ENCODE measurements around the gene RBBP8. TPM values are rescaled to one million over a fixed set of nuclear protein-coding genes. Genes with fewer than 3 reads are reported as not detected.

Gene RBBP8
- total and polyA plus RNA-seq, 4 donors = 24.9 to 64.3 (median 32.3) TPM

- DNase-seq (no peak), ATAC-seq (ENCODE audit: insufficient read depth, low FRiP score) (no peak)
- no peak overlapping the region for H3K9ac ChIP-seq (ENCODE audit: insufficient read depth in 1 of 2, low read length in 2 of 2)
- H3K4me3 ChIP-seq = no peak overlapping the region
- no peak overlapping the region for H3K27ac ChIP-seq (ENCODE audit: low read depth in 1 of 2, low read length in 1 of 2)
- no peaks in the 10 kb centered on the region for H3K4me1 ChIP-seq (ENCODE audit: control insufficient read depth in 5 of 5, insufficient read depth in 5 of 5, low read length in 5 of 5)
- peaks cover 0 to 10% (median 2%) of the 10 kb centered on the region in 4 donors for H3K36me3 ChIP-seq (ENCODE audit: control insufficient read depth in 4 of 4, insufficient read depth in 4 of 4, low read length in 4 of 4)
- TF ChIP-seq, protein P1, sequence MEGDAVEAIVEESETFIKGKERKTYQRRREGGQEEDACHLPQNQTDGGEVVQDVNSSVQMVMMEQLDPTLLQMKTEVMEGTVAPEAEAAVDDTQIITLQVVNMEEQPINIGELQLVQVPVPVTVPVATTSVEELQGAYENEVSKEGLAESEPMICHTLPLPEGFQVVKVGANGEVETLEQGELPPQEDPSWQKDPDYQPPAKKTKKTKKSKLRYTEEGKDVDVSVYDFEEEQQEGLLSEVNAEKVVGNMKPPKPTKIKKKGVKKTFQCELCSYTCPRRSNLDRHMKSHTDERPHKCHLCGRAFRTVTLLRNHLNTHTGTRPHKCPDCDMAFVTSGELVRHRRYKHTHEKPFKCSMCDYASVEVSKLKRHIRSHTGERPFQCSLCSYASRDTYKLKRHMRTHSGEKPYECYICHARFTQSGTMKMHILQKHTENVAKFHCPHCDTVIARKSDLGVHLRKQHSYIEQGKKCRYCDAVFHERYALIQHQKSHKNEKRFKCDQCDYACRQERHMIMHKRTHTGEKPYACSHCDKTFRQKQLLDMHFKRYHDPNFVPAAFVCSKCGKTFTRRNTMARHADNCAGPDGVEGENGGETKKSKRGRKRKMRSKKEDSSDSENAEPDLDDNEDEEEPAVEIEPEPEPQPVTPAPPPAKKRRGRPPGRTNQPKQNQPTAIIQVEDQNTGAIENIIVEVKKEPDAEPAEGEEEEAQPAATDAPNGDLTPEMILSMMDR (IDR thresholded peaks at IDR 0.05; ENCODE audit: control extremely low read depth, extremely low read depth) = no peak
- no peaks in the 10 kb centered on the region for H3K9me3 ChIP-seq (ENCODE audit: control insufficient read depth in 4 of 4, insufficient read depth in 3 of 4, low read length in 3 of 4)
- H3K27me3 ChIP-seq (ENCODE audit: control insufficient read depth in 3 of 3, insufficient read depth in 3 of 3, low read length in 2 of 3) = no peaks in the 10 kb centered on the region
These were observed 6.5 kb downstream of the RBBP8 start for GRCh38 chr18:22939649-22940048.

- DNase-seq (no peak), ATAC-seq (ENCODE audit: insufficient read depth, low FRiP score) (no peak)
- 91 to 95% methylated on average over 2 of the region's 2 CpGs for WGBS, 2 donors
These were observed 10.7 kb downstream of the RBBP8 start for GRCh38 chr18:22943847-22944246.

DNA sequence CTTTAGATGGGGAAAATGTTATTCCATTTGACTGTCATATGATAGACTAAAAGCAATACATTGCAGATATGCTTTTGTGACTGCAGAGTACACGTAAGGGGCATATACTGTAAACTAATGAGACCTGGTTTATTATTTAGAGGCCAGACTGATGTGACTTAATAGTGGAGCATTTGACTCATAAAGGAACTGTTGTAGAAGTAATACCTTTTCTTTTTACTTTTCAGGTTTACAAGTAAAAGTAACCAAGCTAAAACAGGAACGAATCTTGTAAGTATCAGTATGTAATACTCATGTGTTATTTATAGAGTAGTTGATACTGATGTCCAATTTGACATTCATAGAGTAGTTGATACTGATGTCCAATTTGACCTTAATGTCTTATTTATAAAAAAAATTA is 13.1 kb downstream of the RBBP8 start:
- no peak overlapping the region for H3K4me3 ChIP-seq
- 87 to 89% methylated on average over 2 of the region's 2 CpGs for WGBS, 2 donors
- DNase-seq (no peak), ATAC-seq (ENCODE audit: insufficient read depth, low FRiP score) (no peak)
- peaks cover 5 to 12% (median 5%) of the 10 kb centered on the region in 4 donors for H3K36me3 ChIP-seq (ENCODE audit: control insufficient read depth in 4 of 4, insufficient read depth in 4 of 4, low read length in 4 of 4)
- H3K4me1 ChIP-seq (ENCODE audit: control insufficient read depth in 5 of 5, insufficient read depth in 5 of 5, low read length in 5 of 5) = no peaks in the 10 kb centered on the region
- no peak overlapping the region for H3K27ac ChIP-seq (ENCODE audit: low read depth in 1 of 2, low read length in 1 of 2)
- no peaks in the 10 kb centered on the region for H3K9me3 ChIP-seq (ENCODE audit: control insufficient read depth in 4 of 4, insufficient read depth in 3 of 4, low read length in 3 of 4)
- TF ChIP-seq, protein P1 (IDR thresholded peaks at IDR 0.05; ENCODE audit: control extremely low read depth, extremely low read depth) = no peak
- no peaks in the 10 kb centered on the region for H3K27me3 ChIP-seq (ENCODE audit: control insufficient read depth in 3 of 3, insufficient read depth in 3 of 3, low read length in 2 of 3)
- H3K9ac ChIP-seq (ENCODE audit: insufficient read depth in 1 of 2, low read length in 2 of 2) = no peak overlapping the region

More at GRCh38 chr18:22943847-22944246, 10.7 kb downstream of the RBBP8 start:
- Histone ChIP-seq H3K27ac (ENCODE audit: low read depth in 1 of 2, low read length in 1 of 2) (no peak overlapping the region), H3K36me3 (ENCODE audit: control insufficient read depth in 4 of 4, insufficient read depth in 4 of 4, low read length in 4 of 4) (peaks cover 0 to 5% (median under 1%) of the 10 kb centered on the region in 4 donors), H3K27me3 (ENCODE audit: control insufficient read depth in 3 of 3, insufficient read depth in 3 of 3, low read length in 2 of 3) (no peaks in the 10 kb centered on the region), H3K9ac (ENCODE audit: insufficient read depth in 1 of 2, low read length in 2 of 2) (no peak overlapping the region), H3K4me3 (no peak overlapping the region), H3K9me3 (ENCODE audit: control insufficient read depth in 4 of 4, insufficient read depth in 3 of 4, low read length in 3 of 4) (no peaks in the 10 kb centered on the region), H3K4me1 (ENCODE audit: control insufficient read depth in 5 of 5, insufficient read depth in 5 of 5, low read length in 5 of 5) (no peaks in the 10 kb centered on the region)
- TF ChIP-seq, protein P1 (IDR thresholded peaks at IDR 0.05; ENCODE audit: control extremely low read depth, extremely low read depth) = no peak

GRCh38 chr18:22946846-22947245 is 13.7 kb downstream of the RBBP8 start:
- Histone ChIP-seq H3K9me3 (ENCODE audit: control insufficient read depth in 4 of 4, insufficient read depth in 3 of 4, low read length in 3 of 4) (no peaks in the 10 kb centered on the region), H3K4me1 (ENCODE audit: control insufficient read depth in 5 of 5, insufficient read depth in 5 of 5, low read length in 5 of 5) (no peaks in the 10 kb centered on the region), H3K9ac (ENCODE audit: insufficient read depth in 1 of 2, low read length in 2 of 2) (no peak overlapping the region), H3K27me3 (ENCODE audit: control insufficient read depth in 3 of 3, insufficient read depth in 3 of 3, low read length in 2 of 3) (no peaks in the 10 kb centered on the region), H3K4me3 (no peak overlapping the region), H3K27ac (ENCODE audit: low read depth in 1 of 2, low read length in 1 of 2) (no peak overlapping the region), H3K36me3 (ENCODE audit: control insufficient read depth in 4 of 4, insufficient read depth in 4 of 4, low read length in 4 of 4) (peaks cover 5 to 15% (median 6%) of the 10 kb centered on the region in 4 donors)
- TF ChIP-seq, protein P1 (IDR thresholded peaks at IDR 0.05; ENCODE audit: control extremely low read depth, extremely low read depth) = no peak
- WGBS, 2 donors = 46 to 71% methylated on average over 2 of the region's 2 CpGs
- no peak for ATAC-seq (ENCODE audit: insufficient read depth, low FRiP score)
- no peak for DNase-seq

All from lung (tissue), 12 donors.